ENCODE results near the gene FLAD1.

- no peak for TF ChIP-seq POLR2A (IDR thresholded peaks at IDR 0.05; ENCODE audit: control extremely low read depth in 1 of 2, low read depth in 2 of 2, low read length in 2 of 2)
- TF ChIP-seq CREB1 (IDR thresholded peaks at IDR 0.05), result no peak
- no peak for TF ChIP-seq CEBPB (IDR thresholded peaks at IDR 0.05; ENCODE audit: low read depth, low read length)
- no peak for TF ChIP-seq CTCF (IDR thresholded peaks at IDR 0.05; ENCODE audit: control extremely low read depth in 1 of 3, insufficient read depth in 1 of 3, low read depth in 1 of 3, low read length in 3 of 3)
- TF ChIP-seq SIN3A (conservative IDR thresholded peaks at IDR 0.05 in 1 of 2, IDR thresholded peaks at IDR 0.05 in 1 of 2; ENCODE audit: low read depth in 1 of 2, low read length in 2 of 2), result no peak
These were observed 24.2 kb downstream of the FLAD1 start for GRCh38 chr1:155007251-155007828.

Data from H1 (cell line).